OCI-LY7 (cell line): ENCODE data around the gene RNF220.

Experiments used
- EZH2phosphoT487 ChIP-seq: fragments of 200-600 bp; sonication (generic); IDR thresholded peaks from 2 replicates; pipeline ENCODE4 v1.6.1; 2018; ENCODE audit warnings: low read depth, borderline replicate concordance, mild to moderate bottlenecking, mixed run types, antibody characterized with exemption, low read length, moderate library complexity, mixed read lengths
- TF ChIP-seq, protein P1 (sequence below): fragments of 200-600 bp; sonication (generic); conservative IDR thresholded peaks from 2 replicates; pipeline ENCODE4 v1.5.1; 2014; ENCODE audit warnings: mild to moderate bottlenecking, antibody characterized with exemption, low read length, moderate library complexity, mixed read lengths

DNA sequence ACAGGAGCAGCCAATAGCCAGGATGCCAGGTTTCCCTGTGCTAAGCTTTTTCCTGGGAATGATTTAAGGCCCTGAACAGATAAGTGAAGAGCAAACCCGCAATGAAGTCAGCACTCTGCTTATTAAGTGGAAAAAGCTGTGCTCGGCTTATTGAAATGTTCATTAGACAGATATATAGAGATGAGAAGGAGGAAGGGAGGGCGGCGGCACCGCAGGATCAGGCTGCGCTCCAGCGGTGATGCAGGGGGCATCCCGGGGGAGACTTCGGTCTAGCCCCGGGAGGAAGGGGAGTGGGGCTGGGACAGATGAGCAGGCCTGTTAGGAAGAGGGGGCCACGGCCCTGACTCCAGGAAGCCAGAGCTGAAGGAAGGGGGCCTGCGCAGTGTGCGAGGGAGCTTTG, 154.3 kb downstream of the RNF220 start:
- TF ChIP-seq, protein P1, sequence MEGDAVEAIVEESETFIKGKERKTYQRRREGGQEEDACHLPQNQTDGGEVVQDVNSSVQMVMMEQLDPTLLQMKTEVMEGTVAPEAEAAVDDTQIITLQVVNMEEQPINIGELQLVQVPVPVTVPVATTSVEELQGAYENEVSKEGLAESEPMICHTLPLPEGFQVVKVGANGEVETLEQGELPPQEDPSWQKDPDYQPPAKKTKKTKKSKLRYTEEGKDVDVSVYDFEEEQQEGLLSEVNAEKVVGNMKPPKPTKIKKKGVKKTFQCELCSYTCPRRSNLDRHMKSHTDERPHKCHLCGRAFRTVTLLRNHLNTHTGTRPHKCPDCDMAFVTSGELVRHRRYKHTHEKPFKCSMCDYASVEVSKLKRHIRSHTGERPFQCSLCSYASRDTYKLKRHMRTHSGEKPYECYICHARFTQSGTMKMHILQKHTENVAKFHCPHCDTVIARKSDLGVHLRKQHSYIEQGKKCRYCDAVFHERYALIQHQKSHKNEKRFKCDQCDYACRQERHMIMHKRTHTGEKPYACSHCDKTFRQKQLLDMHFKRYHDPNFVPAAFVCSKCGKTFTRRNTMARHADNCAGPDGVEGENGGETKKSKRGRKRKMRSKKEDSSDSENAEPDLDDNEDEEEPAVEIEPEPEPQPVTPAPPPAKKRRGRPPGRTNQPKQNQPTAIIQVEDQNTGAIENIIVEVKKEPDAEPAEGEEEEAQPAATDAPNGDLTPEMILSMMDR = no peak
- TF ChIP-seq EZH2phosphoT487 = no peak
